ENCODE measurements around the gene WWOX.

The WWOX gene

DNA sequence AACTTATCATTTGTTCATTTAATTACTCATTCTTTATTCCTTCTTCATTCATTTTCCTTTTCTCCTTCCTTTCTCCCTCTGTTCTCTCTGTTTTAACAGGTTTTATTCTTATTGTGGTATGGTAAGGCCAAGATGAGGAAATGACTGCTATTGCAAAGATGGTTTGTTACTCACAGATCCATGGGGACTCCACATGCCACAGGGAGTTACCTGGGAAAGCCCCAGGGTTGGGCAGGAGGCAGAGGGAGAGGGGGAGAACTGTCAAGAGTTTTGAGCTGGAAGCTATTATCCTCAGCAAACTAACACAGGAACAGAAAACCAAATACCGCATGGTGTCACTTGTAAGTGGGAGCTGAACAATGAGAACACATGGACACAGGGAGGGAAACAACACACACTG is 453.3 kb downstream of the WWOX start:
- Histone ChIP-seq H3K4me1 (ENCODE audit: insufficient read depth, low read length) (peaks cover 24% of the 10 kb centered on the region), H3K79me2 (ENCODE audit: insufficient read depth, low read length) (no peaks in the 10 kb centered on the region), H3K9me3 (ENCODE audit: insufficient read depth, low read length, severe bottlenecking) (no peaks in the 10 kb centered on the region), H3K27ac (ENCODE audit: low read length) (no peak overlapping the region), H3K4me2 (ENCODE audit: insufficient read depth, low read length) (no peak overlapping the region), H3K9ac (ENCODE audit: low read depth, low read length) (no peak overlapping the region), H3K4me3 (ENCODE audit: low read depth in 1 of 2, low read length in 2 of 2) (no peak overlapping the region), H2AFZ (ENCODE audit: low read depth, low read length) (no peak overlapping the region), H3K27me3 (ENCODE audit: insufficient read depth, low read length, poor library complexity) (no peaks in the 10 kb centered on the region), H3K36me3 (ENCODE audit: insufficient read depth, low read length) (no peaks in the 10 kb centered on the region), H4K20me1 (ENCODE audit: insufficient read depth, low read length) (no peaks in the 10 kb centered on the region)
- ATAC-seq (ENCODE audit: insufficient read depth, low read depth) (no peak), DNase-seq (no peak)
- TF ChIP-seq, protein P1, sequence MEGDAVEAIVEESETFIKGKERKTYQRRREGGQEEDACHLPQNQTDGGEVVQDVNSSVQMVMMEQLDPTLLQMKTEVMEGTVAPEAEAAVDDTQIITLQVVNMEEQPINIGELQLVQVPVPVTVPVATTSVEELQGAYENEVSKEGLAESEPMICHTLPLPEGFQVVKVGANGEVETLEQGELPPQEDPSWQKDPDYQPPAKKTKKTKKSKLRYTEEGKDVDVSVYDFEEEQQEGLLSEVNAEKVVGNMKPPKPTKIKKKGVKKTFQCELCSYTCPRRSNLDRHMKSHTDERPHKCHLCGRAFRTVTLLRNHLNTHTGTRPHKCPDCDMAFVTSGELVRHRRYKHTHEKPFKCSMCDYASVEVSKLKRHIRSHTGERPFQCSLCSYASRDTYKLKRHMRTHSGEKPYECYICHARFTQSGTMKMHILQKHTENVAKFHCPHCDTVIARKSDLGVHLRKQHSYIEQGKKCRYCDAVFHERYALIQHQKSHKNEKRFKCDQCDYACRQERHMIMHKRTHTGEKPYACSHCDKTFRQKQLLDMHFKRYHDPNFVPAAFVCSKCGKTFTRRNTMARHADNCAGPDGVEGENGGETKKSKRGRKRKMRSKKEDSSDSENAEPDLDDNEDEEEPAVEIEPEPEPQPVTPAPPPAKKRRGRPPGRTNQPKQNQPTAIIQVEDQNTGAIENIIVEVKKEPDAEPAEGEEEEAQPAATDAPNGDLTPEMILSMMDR (IDR thresholded peaks at IDR 0.05; ENCODE audit: borderline replicate concordance, extremely low read depth, low read length, poor library complexity, severe bottlenecking): no peak
- no peak for TF ChIP-seq EZH2 (IDR thresholded peaks at IDR 0.05; ENCODE audit: borderline replicate concordance, low read depth, low read length, severe bottlenecking)

DNA sequence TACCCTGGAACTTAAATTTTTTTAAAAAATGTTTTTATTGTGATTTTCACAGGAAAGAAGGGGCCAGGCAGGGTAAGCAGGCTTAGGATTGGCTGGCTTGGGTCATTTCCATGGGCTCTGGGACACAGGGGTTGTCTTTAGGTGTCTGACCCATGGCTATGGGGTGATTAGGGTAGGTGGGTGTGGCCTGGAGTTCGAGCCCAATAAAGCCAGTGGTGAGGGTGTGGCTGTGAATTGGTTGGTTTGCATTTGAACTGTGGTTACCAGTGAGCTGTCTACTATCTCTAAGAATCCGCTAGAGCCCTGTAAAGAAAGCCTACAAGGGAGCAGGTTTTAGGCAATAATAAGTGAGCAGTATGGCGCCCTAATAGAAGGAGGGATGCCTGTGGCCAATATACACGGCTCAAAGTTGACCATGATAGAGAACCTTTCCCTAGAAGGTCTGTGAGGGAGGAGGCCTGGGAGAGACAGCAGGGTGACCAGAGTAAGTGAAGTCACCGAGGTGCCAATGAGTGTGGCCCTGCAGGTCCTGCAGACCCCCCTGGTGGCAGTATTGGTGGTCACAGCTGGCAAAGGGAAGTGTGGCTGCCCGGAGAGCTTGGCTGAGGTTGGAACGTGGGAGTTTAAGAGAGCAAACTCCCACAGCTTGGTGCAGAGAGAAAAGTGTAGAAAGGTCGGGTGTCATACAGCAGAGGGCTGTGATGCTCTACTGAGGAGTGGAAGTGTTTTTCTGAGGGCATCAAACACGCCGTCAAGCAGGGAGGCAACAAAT is 454.0 kb downstream of the WWOX start:
- Histone ChIP-seq H3K9me3 (ENCODE audit: insufficient read depth, low read length, severe bottlenecking) (no peaks in the 10 kb centered on the region), H3K27ac (ENCODE audit: low read length) (no peak overlapping the region), H2AFZ (ENCODE audit: low read depth, low read length) (no peak overlapping the region), H3K9ac (ENCODE audit: low read depth, low read length) (no peak overlapping the region), H3K4me1 (ENCODE audit: insufficient read depth, low read length) (peaks cover 24% of the 10 kb centered on the region), H3K79me2 (ENCODE audit: insufficient read depth, low read length) (no peaks in the 10 kb centered on the region), H4K20me1 (ENCODE audit: insufficient read depth, low read length) (no peaks in the 10 kb centered on the region), H3K4me3 (ENCODE audit: low read depth in 1 of 2, low read length in 2 of 2) (no peak overlapping the region), H3K4me2 (ENCODE audit: insufficient read depth, low read length) (no peak overlapping the region), H3K36me3 (ENCODE audit: insufficient read depth, low read length) (no peaks in the 10 kb centered on the region), H3K27me3 (ENCODE audit: insufficient read depth, low read length, poor library complexity) (no peaks in the 10 kb centered on the region)
- TF ChIP-seq EZH2 (IDR thresholded peaks at IDR 0.05; ENCODE audit: borderline replicate concordance, low read depth, low read length, severe bottlenecking): no peak
- TF ChIP-seq, protein P1 (IDR thresholded peaks at IDR 0.05; ENCODE audit: borderline replicate concordance, extremely low read depth, low read length, poor library complexity, severe bottlenecking): no peak
- ATAC-seq (ENCODE audit: insufficient read depth, low read depth) (no peak), DNase-seq (no peak)

DNA sequence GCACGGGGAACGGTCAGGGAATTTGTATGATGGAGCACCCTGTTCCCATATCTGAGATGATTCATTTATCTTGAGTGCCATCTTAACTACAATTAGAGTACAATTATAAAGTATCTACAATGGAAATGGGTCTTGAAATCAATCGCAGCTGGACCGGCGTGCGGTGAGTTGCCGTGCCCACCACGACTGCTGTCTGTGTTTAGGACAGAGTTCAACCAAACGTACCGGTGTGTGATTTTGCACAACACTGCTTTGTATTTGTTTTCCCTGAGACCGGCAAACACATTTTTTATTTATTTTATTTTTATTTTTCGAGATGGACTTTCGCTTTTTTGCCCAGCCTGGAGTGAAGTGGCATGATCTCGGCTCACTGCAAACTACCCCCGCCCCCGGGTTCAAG is 457.0 kb downstream of the WWOX start:
- Histone ChIP-seq H3K4me1 (ENCODE audit: insufficient read depth, low read length) (peaks cover 14% of the 10 kb centered on the region), H3K27ac (ENCODE audit: low read length) (no peak overlapping the region), H3K4me2 (ENCODE audit: insufficient read depth, low read length) (no peak overlapping the region), H3K4me3 (ENCODE audit: low read depth in 1 of 2, low read length in 2 of 2) (no peak overlapping the region), H3K79me2 (ENCODE audit: insufficient read depth, low read length) (no peaks in the 10 kb centered on the region), H3K36me3 (ENCODE audit: insufficient read depth, low read length) (no peaks in the 10 kb centered on the region), H2AFZ (ENCODE audit: low read depth, low read length) (no peak overlapping the region), H3K9ac (ENCODE audit: low read depth, low read length) (no peak overlapping the region), H3K9me3 (ENCODE audit: insufficient read depth, low read length, severe bottlenecking) (no peaks in the 10 kb centered on the region), H4K20me1 (ENCODE audit: insufficient read depth, low read length) (no peaks in the 10 kb centered on the region), H3K27me3 (ENCODE audit: insufficient read depth, low read length, poor library complexity) (no peaks in the 10 kb centered on the region)
- TF ChIP-seq EZH2 (IDR thresholded peaks at IDR 0.05; ENCODE audit: borderline replicate concordance, low read depth, low read length, severe bottlenecking): no peak
- TF ChIP-seq, protein P1 (IDR thresholded peaks at IDR 0.05; ENCODE audit: borderline replicate concordance, extremely low read depth, low read length, poor library complexity, severe bottlenecking): no peak
- ATAC-seq (ENCODE audit: insufficient read depth, low read depth) (no peak), DNase-seq (no peak)
